Adrenal gland (tissue), 12 donors: Measurements from ENCODE around the gene IDH3G. TPM values are rescaled to one million over a fixed set of nuclear protein-coding genes. Genes with fewer than 3 reads are reported as not detected.
"Not testable (repeated sequence)": the region's sequence is repeated elsewhere in the genome, so short reads cannot be mapped to it uniquely, and the experiment has no call there.

ENCODE experiments used
- DNase-seq, 7 donors: peaks; one replicate each; pipeline ENCODE4 v3.0.0-alpha.2; 2019 to 2020
- H3K27ac ChIP-seq, 5 donors: fragments of 200-600 bp; sonication (generic) in 4 of 5; 1 replicate in 3 of 5; 2 replicates in 2 of 5; pipeline versions ENCODE4 v1.5.1 to v1.8.0; 2016 to 2020; ENCODE audit warnings: mild to moderate bottlenecking in 1 of 5
- H3K27me3 ChIP-seq: fragments of 200-600 bp; 2 replicates; pipeline ENCODE4 v1.8.0; 2021
- H3K36me3 ChIP-seq, 2 donors: fragments of 200-600 bp; replicated peaks in 1 of 2; 1 replicate in 1 of 2; 2 replicates in 1 of 2; pipeline versions ENCODE4 v1.5.1 to v1.8.0; 2018 to 2022
- H3K4me1 ChIP-seq, 2 donors: fragments of 200-600 bp; replicated peaks in 1 of 2; 1 replicate in 1 of 2; 2 replicates in 1 of 2; pipeline versions ENCODE4 v1.5.1 to v1.8.0; 2018 to 2021
- H3K4me3 ChIP-seq, 4 donors: fragments of 200-600 bp; sonication (generic) in 3 of 4; one replicate each; pipeline ENCODE4 v1.5.1; 2016 to 2018
- H3K9me3 ChIP-seq, 3 donors: fragments of 200-600 bp; sonication (generic) in 1 of 3; replicated peaks in 1 of 3; 1 replicate in 2 of 3; 2 replicates in 1 of 3; pipeline versions ENCODE4 v1.5.1 to v1.8.0; 2016 to 2021
- CTCF ChIP-seq, 6 experiments: fragments of 450-650 bp in 4 of 6; fragments of 200-600 bp in 2 of 6; sonication (generic) in 1 of 6; IDR thresholded peaks; 1 replicate in 5 of 6; 2 replicates in 1 of 6; pipeline versions ENCODE4 v1.5.1 to v1.8.0; 2016 to 2021; ENCODE audit warnings: antibody characterized with exemption in 6 of 6, mild to moderate bottlenecking in 2 of 6, moderate library complexity in 1 of 6
- POLR2A ChIP-seq, 2 donors: fragments of 450-650 bp; IDR thresholded peaks; one replicate each; pipeline ENCODE4 v1.6.1; 2017; ENCODE audit warnings: antibody characterized with exemption in 2 of 2, mild to moderate bottlenecking in 2 of 2, moderate library complexity in 1 of 2
- WGBS, 4 donors: extraction: QIAGEN DNeasy Blood & Tissue Kit in 2 of 4; methylation state at CpG; one replicate each; pipeline versions ENCODE4 v1.1.5 to v1.1.7; 2013 to 2017; 5-methylcytosine and 5-hydroxymethylcytosine counted together
- intact Hi-C, 2 donors: fragments of 100-400 bp; cut with DNase I; formaldehyde crosslinking; loops; one replicate each; pipeline versions ENCODE4 v1.14.1 to v1.15.0; 2022 to 2023
- polyA plus RNA-seq, 3 donors: library from polyadenylated mRNA; stranded (reverse); fragments of 200-250 nt in 2 of 3; fragments of 350-450 nt in 1 of 3; fragmentation: Illumina TruSeq in 1 of 3; extraction: RNeasy Lipid Tissue Mini Kit (QIAGEN cat#74804) in 1 of 3; gene quantifications; one replicate each; pipeline ENCODE4 v1.2.3, GENCODE V29; 2013 to 2014
- total RNA-seq, 9 donors: library from RNA; depleted of rRNA in 4 of 9; stranded (reverse); fragments of >200 nt in 4 of 9; fragments of 120-200 nt in 1 of 9; fragmentation: NEBNext Ultra II Directional in 1 of 9; extraction: Animal tissue kit (Norgen Biotek cat#: 25700) in 1 of 9; gene quantifications; one replicate each; pipeline versions ENCODE4 v1.1.0 to v1.2.4, GENCODE V29; 2013 to 2023
- donor health status: healthy with polysubstance abuse.
- donor health status: Bipolar disorder and iron deficiency.
- donor health status: DM: yes; HTN: yes; CAD: no.
- donor health status: DM: no; HTN: no; CAD: no.
- donor health status: DM: no; HTN: no; CAD: no.
- donor health status: DM: yes; HTN: yes; CAD: no.

Gene IDH3G
- total and polyA plus RNA-seq, 12 donors, result 68.4 to 144 (median 85.2) TPM

- intact Hi-C loops, result no loop called here
- DNase-seq, result no peak
- no peak overlapping the region for H3K27ac ChIP-seq
- H3K9me3 ChIP-seq, result no peaks in the 10 kb centered on the region
- H3K4me1 ChIP-seq, result no peaks in the 10 kb centered on the region
- no peak overlapping the region for H3K4me3 ChIP-seq
- no peaks in the 10 kb centered on the region for H3K27me3 ChIP-seq
- no peaks in the 10 kb centered on the region for H3K36me3 ChIP-seq
- TF ChIP-seq POLR2A (IDR thresholded peaks at IDR 0.05), result no peak
- TF ChIP-seq CTCF (IDR thresholded peaks at IDR 0.05), result no peak
- 73 to 83% (median 78%) methylated on average over 10 to 12 of the region's 12 CpGs for WGBS, 4 donors
Measured at GRCh38 chrX:153750127-153750774, 43.9 kb downstream of the IDH3G start.

DNA sequence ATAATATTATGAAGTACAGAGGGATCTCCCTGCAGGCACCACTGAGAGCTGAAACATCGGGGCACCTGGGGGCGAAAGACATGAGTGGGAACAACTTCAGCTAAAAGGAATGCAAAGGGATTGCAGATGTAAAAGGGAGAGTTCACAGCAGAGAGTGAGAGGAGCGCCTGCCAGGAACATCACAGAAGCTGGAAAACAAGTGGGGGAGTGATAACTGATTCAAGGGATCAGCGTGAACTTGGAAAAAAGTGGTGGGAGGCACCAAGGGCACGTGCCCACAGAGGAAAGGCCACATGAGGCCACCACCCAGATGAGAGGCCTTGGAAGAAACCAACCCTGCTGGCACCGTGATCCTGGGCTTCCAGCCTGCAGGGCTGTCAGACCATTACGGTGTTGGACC is 45.2 kb downstream of the IDH3G start:
- 73 to 90% (median 81%) methylated on average over 5 to 7 of the region's 7 CpGs for WGBS, 4 donors
- H3K4me1 ChIP-seq, H3K27me3 ChIP-seq, H3K9me3 ChIP-seq, H3K27ac ChIP-seq, H3K36me3 ChIP-seq, H3K4me3 ChIP-seq, DNase-seq, intact Hi-C loops: not testable (repeated sequence)

GRCh38 chrX:153746991-153747390 is 47.2 kb downstream of the IDH3G start:
- H3K4me1 ChIP-seq, DNase-seq, H3K9me3 ChIP-seq, H3K27me3 ChIP-seq, intact Hi-C loops, H3K36me3 ChIP-seq, H3K27ac ChIP-seq, H3K4me3 ChIP-seq: not testable (repeated sequence)
- WGBS, 4 donors, result 71 to 80% (median 78%) methylated on average over 3 to 6 of the region's 6 CpGs

GRCh38 chrX:153746359-153746758 is 47.8 kb downstream of the IDH3G start:
- no peak for DNase-seq
- Histone ChIP-seq H3K4me1 (peaks cover 0 to 5% of the 10 kb centered on the region in 2 donors), H3K27me3 (no peaks in the 10 kb centered on the region), H3K36me3 (no peaks in the 10 kb centered on the region), H3K4me3 (no peak overlapping the region), H3K9me3 (no peaks in the 10 kb centered on the region), H3K27ac (no peak overlapping the region)
- TF ChIP-seq CTCF (IDR thresholded peaks at IDR 0.05) (no peak), POLR2A (IDR thresholded peaks at IDR 0.05) (no peak)
- intact Hi-C loops, result no loop called here
- WGBS, 4 donors, result 79 to 89% (median 84%) methylated on average over 3 of the region's 3 CpGs

DNA sequence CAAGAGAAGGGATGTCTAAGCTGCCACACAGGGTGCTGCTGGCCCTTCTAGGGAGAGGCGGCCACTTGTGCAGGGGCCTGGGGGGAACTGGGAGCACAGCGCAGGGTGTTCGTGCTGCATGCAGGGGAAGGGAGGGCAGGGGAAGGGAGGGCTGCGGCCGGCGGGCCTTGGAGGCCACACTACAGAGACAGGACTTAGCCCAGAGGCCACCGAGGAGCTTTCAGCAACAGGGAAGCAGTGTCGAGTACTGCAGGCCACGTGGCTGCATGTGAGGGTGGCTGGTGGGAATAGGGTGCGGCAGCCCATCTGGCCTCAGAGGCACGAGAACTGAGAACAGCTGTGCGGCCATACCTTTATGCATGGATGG is 49.1 kb downstream of the IDH3G start:
- intact Hi-C loops, H3K4me1 ChIP-seq, H3K4me3 ChIP-seq, H3K9me3 ChIP-seq, H3K27ac ChIP-seq, H3K36me3 ChIP-seq, DNase-seq, H3K27me3 ChIP-seq: not testable (repeated sequence)
- WGBS, 4 donors, result 25 to 58% (median 52%) methylated on average over 12 of the region's 12 CpGs; no CpG with 5 or more reads in 1 of the 4 donors
